ENCODE results near the gene ADAMTS10. TPM values are rescaled to one million over a fixed set of nuclear protein-coding genes. Genes with fewer than 3 reads are reported as not detected.

The ADAMTS10 gene
- total and polyA plus RNA-seq, 10 of the 15 experiments (the other 5 are each of a cell fraction or from before 2014, with no cell fraction given), result 0.01 to 2.5 (median 0.42) TPM; not detected in 3

DNA sequence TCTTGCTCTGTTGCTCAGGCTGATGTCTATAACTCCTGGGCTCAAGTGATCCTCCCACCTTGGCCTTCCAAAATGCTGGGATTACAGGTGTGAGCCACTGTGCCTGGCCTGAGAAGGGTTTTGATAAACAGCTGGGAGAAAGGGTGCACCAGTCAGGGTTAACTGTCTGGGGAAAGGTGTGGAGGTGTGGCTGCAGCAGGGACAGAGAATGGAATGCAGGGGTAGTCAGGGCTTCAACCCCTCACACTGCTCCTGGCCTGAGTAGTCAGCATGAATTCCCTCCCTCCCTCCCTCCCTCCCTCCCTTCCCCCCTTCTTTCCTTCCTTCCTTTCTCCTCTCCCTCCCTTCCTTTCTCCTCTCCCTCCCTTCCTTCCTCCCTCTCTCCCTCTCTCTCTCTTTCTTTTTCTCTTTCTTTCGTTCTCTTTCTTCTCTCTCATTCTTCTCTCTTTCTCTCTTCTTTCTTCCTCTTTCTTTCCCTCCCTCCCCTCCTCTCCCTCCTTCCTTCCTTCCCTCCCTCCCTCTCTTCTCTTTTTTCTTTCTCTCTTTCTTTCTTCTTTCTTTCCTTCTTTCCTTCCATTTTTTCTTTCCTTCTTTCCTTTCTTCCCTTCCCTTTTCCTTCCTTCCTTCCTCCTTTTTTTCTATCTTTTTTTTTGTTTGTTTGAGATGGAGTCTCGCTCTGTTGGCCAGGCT is 49.3 kb downstream of the ADAMTS10 start:
- intact Hi-C loops (cut with micrococcal nuclease; ENCODE audit: unreplicated experiment), result no loop called here
- BruUV-seq (replicated peaks), result no TSS peak
- H3K4me3 ChIP-seq, result no peak overlapping the region
- no peaks in the 10 kb centered on the region for H3K9me3 ChIP-seq (replicated peaks; ENCODE audit: control insufficient read depth, insufficient read depth, low read length)
- no peaks in the 10 kb centered on the region for H3K79me2 ChIP-seq (ENCODE audit: control insufficient read depth, insufficient read depth, low read length)
- ChIA-PET CTCF (interaction anchor here (1.1 kb wide), 1 partner anchor 17 kb away, joined by 3 read pairs; no protein-coding TSS in a partner anchor), SMC1A (ENCODE audit: uncharacterized antibody, unreplicated experiment) (no interaction called here), RAD21 (ENCODE audit: unreplicated experiment) (no interaction called here), POLR2A (no interaction called here)
- H3K4me2 ChIP-seq (ENCODE audit: control insufficient read depth, insufficient read depth), result no peak overlapping the region
- 43% methylated on average over 1 of the region's 2 CpGs for WGBS (ENCODE audit: insufficient coverage, insufficient replicate concordance, low lambda C conversion rate, missing lambda C conversion rate)
- no peak overlapping the region for H2AFZ ChIP-seq (ENCODE audit: control insufficient read depth, low read depth, low read length)
- FAIRE-seq (no peak), ATAC-seq (no peak), DNase-seq (ENCODE audit: low read depth, low spot score) (no peak)
- in situ Hi-C loops (cut with MboI), result no loop called here
- no peak overlapping the region for H3K9ac ChIP-seq (ENCODE audit: control insufficient read depth, insufficient read depth, low read length)
- no peaks in the 10 kb centered on the region for H3K27me3 ChIP-seq (replicated peaks in 1 of 2; ENCODE audit: control insufficient read depth in 2 of 2, insufficient read depth in 2 of 2, low read length in 1 of 2)
- no peak overlapping the region for H3K27ac ChIP-seq (ENCODE audit: control insufficient read depth, insufficient read depth)
- TF ChIP-seq ZSCAN29 (IDR thresholded peaks at IDR 0.05) (no peak), ETV6 (conservative IDR thresholded peaks at IDR 0.05 in 1 of 2, IDR thresholded peaks at IDR 0.05 in 1 of 2; ENCODE audit: borderline replicate concordance in 1 of 2, low read depth in 1 of 2) (no peak), RFX5 (IDR thresholded peaks at IDR 0.05; ENCODE audit: low read depth, low read length) (no peak), KLF5 (IDR thresholded peaks at IDR 0.05; ENCODE audit: partially characterized antibody) (no peak), CTCF (IDR thresholded peaks at IDR 0.05 in 2 of 3, conservative IDR thresholded peaks at IDR 0.05 in 1 of 3; ENCODE audit: control insufficient read depth in 2 of 3, extremely low read depth in 1 of 3, insufficient read depth in 1 of 3, low read depth in 3 of 3, low read length in 3 of 3) (no peak), IKZF1 (conservative IDR thresholded peaks at IDR 0.05) (no peak), FOS (IDR thresholded peaks at IDR 0.05; ENCODE audit: borderline replicate concordance, extremely low read depth, insufficient read length) (no peak), SMC3 (IDR thresholded peaks at IDR 0.05; ENCODE audit: borderline replicate concordance, low read length) (no peak), POU2F2 (IDR thresholded peaks at IDR 0.05; ENCODE audit: borderline replicate concordance, low read depth, low read length) (no peak), SMAD5 (IDR thresholded peaks at IDR 0.05; ENCODE audit: low read depth) (no peak), IRF4 (IDR thresholded peaks at IDR 0.05; ENCODE audit: low read depth, low read length) (no peak), BHLHE40 (IDR thresholded peaks at IDR 0.05; ENCODE audit: borderline replicate concordance in 1 of 2, low read depth in 2 of 2, low read length in 1 of 2) (no peak), IKZF2 (IDR thresholded peaks at IDR 0.05) (no peak)
- TF ChIP-seq, protein P1, sequence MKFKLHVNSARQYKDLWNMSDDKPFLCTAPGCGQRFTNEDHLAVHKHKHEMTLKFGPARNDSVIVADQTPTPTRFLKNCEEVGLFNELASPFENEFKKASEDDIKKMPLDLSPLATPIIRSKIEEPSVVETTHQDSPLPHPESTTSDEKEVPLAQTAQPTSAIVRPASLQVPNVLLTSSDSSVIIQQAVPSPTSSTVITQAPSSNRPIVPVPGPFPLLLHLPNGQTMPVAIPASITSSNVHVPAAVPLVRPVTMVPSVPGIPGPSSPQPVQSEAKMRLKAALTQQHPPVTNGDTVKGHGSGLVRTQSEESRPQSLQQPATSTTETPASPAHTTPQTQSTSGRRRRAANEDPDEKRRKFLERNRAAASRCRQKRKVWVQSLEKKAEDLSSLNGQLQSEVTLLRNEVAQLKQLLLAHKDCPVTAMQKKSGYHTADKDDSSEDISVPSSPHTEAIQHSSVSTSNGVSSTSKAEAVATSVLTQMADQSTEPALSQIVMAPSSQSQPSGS (IDR thresholded peaks at IDR 0.05; ENCODE audit: low read length), result no peak
- TF ChIP-seq, protein P2, sequence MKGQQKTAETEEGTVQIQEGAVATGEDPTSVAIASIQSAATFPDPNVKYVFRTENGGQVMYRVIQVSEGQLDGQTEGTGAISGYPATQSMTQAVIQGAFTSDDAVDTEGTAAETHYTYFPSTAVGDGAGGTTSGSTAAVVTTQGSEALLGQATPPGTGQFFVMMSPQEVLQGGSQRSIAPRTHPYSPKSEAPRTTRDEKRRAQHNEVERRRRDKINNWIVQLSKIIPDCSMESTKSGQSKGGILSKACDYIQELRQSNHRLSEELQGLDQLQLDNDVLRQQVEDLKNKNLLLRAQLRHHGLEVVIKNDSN (IDR thresholded peaks at IDR 0.05; ENCODE audit: borderline replicate concordance, extremely low read length, insufficient read depth, low read depth, low read length), result no peak
- H3K4me1 ChIP-seq (ENCODE audit: control insufficient read depth, insufficient read depth, low read length), result no peaks in the 10 kb centered on the region
- no peaks in the 10 kb centered on the region for H3K36me3 ChIP-seq (ENCODE audit: control insufficient read depth in 2 of 2, insufficient read depth in 2 of 2, low read length in 1 of 2)
- H4K20me1 ChIP-seq (ENCODE audit: control insufficient read depth, insufficient read depth), result no peaks in the 10 kb centered on the region
